Activated T-helper 1 cell treated with anti-CD3 and anti-CD28 coated beads, Interleukin-12 subunit alpha, Interleukin-12 subunit beta, Interleukin-2, Interleukin-4 antibody, amounts not matched to agents 30 ng/mL and 10 ng/mL and 1 ng/mL, durations not matched to agents 14 hours and 24 hours and 36 hours (primary cell): ENCODE measurements around the gene PRKG1. TPM values are rescaled to one million over a fixed set of nuclear protein-coding genes. Genes with fewer than 3 reads are reported as not detected.
"Not testable (repeated sequence)": the region's sequence is repeated elsewhere in the genome, so short reads cannot be mapped to it uniquely, and the experiment has no call there.

ENCODE experiments used
- DNase-seq: peaks from one replicate; pipeline ENCODE4 v3.0.0; 2021; ENCODE audit warnings: low spot score
- H3K27ac Mint-ChIP-seq: one replicate; pipeline ENCODE4 v1.8.0; 2021; ENCODE audit warnings: mild to moderate bottlenecking, mixed read lengths
- H3K27me3 Mint-ChIP-seq: one replicate; pipeline ENCODE4 v1.8.0; 2022; ENCODE audit warnings: mild to moderate bottlenecking, moderate library complexity, mixed read lengths; ENCODE audit not compliant: insufficient read depth
- H3K36me3 Mint-ChIP-seq: one replicate; pipeline ENCODE4 v1.8.0; 2021; ENCODE audit warnings: low read depth, mixed read lengths
- H3K4me1 Mint-ChIP-seq: one replicate; pipeline ENCODE4 v1.8.0; 2021; ENCODE audit warnings: low read depth, mixed read lengths
- H3K4me3 Mint-ChIP-seq: one replicate; pipeline ENCODE4 v1.8.0; 2021; ENCODE audit warnings: mild to moderate bottlenecking, moderate library complexity, mixed read lengths
- H3K9me3 Mint-ChIP-seq: one replicate; pipeline ENCODE4 v1.8.0; 2021; ENCODE audit warnings: mixed read lengths
- intact Hi-C: fragments of 100-400 bp; cut with micrococcal nuclease; formaldehyde crosslinking; loops from one replicate; pipeline ENCODE4 v1.15.1; 2024
- total RNA-seq: library from RNA; stranded (reverse); gene quantifications from 2 replicates; pipeline ENCODE4 v1.2.3, GENCODE V29; 2022

The PRKG1 gene
- total RNA-seq, 1 donor from 2014 or later = not detected

DNA sequence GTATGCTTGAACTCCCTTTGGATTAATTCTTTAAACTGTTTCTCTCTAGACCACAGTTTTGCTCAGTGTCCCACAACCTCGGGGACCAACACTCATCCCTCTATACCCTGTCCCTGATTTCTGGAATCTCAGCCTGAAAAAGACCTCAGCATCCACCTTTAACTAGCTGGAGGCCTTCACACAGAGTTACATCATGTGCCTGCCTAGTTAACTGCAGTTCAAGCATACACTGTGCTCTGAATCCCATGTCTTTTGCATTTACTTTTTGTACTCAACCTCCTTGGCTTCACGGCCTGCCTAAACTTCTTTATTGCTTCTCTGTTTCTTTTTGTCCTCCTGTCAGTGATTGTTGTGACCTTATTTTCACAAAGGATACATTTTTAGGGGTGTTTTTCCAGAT is 66.7 kb downstream of the PRKG1 start:
- no peaks in the 10 kb centered on the region for H3K36me3 Mint-ChIP-seq
- H3K4me1 Mint-ChIP-seq = no peaks in the 10 kb centered on the region
- H3K4me3 Mint-ChIP-seq = no peak overlapping the region
- no peaks in the 10 kb centered on the region for H3K9me3 Mint-ChIP-seq
- intact Hi-C loops = no loop called here
- no peak overlapping the region for H3K27ac Mint-ChIP-seq
- H3K27me3 Mint-ChIP-seq = no peaks in the 10 kb centered on the region
- no peak for DNase-seq

DNA sequence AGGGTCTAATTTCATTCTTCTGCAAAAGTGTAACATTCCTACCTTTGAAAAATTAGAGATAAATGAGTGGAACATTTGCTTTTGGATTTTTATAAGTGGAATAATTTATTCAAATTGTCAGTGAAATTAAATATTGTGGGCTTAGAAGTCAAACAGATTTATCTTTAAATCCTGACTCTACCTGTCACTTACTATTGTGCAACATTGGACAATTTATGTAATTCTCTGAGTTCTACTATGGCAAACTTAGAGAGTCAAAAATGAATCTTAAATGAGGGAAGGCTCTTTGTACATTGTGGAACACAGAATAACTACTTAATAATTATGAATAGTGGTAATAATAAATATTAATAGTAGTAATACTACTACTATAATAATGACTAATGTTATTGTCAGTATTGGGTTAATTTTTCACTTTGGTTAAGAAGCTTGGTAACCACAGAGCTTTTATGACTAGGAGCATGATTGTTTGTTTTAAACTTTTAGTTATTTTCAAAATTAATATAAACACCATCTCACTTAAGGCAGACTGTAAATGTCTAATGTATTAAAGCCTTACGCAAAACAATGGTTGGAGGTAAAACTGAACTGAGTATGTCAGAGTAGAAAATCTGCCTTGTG is 70.0 kb downstream of the PRKG1 start:
- Mint-ChIP-seq H3K4me3 (no peak overlapping the region), H3K4me1 (no peaks in the 10 kb centered on the region), H3K27me3 (no peaks in the 10 kb centered on the region), H3K27ac (no peak overlapping the region), H3K9me3 (no peaks in the 10 kb centered on the region), H3K36me3 (no peaks in the 10 kb centered on the region)
- DNase-seq = no peak
- intact Hi-C loops = no loop called here

DNA sequence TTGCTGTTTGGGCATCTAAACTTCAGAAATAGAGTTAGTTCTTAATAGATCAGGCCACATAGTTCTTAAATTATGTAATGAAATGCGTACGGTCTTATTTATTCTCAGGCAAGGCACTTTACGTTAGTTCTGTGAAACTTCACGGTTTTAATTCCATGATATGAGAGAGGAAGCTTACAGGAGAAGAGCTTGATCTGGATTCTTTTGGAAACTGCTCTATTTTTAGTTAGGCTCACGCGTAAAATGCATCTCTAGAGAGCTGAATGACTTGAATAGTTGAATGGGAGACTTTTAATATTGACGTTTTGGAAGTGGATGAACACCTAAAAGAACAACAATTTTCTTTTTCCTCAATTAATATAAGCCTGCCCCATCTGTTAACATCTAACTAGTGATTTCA is 71.1 kb downstream of the PRKG1 start:
- Mint-ChIP-seq H3K27me3 (no peaks in the 10 kb centered on the region), H3K36me3 (no peaks in the 10 kb centered on the region), H3K4me3 (no peak overlapping the region), H3K27ac (no peak overlapping the region), H3K4me1 (no peaks in the 10 kb centered on the region), H3K9me3 (no peaks in the 10 kb centered on the region)
- DNase-seq = no peak
- intact Hi-C loops = no loop called here

DNA sequence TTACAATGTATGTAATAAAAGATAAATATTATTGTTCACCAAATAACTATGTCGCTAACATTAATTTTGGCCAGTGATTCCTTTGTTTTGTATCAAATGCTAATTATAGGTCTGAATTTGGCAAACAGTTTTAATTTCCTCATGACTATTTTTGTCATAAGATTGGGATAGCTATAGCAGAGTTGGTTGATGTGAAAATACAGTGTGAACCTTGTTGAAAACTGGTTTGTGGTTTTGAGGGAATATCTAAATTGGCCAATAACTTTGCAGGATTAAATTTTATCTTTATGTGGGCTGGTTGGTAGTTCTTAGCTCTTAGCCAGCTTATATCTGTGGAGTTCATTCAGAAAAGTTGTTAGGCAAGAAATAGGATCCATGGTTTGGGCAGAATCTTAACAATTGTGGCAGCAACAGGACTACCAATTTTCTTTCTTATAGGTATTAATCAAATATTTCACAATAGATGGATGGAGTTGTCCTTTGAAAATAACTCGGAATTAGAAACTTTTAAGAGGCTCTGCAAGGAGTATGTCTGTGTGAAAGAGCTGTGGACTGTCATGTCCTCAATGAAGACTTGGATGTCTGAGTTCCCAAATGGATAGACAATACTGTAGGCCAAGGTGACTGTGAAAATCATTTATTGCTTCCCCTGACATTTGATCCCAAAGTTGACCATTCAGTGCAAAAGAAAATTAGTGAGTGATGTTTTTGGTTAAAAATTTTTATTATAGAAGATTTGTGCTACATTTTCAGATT is 73.5 kb downstream of the PRKG1 start:
- no peak overlapping the region for H3K27ac Mint-ChIP-seq
- no peaks in the 10 kb centered on the region for H3K27me3 Mint-ChIP-seq
- H3K36me3 Mint-ChIP-seq = no peaks in the 10 kb centered on the region
- no peaks in the 10 kb centered on the region for H3K9me3 Mint-ChIP-seq
- intact Hi-C loops = no loop called here
- DNase-seq = no peak
- no peak overlapping the region for H3K4me3 Mint-ChIP-seq
- no peaks in the 10 kb centered on the region for H3K4me1 Mint-ChIP-seq

DNA sequence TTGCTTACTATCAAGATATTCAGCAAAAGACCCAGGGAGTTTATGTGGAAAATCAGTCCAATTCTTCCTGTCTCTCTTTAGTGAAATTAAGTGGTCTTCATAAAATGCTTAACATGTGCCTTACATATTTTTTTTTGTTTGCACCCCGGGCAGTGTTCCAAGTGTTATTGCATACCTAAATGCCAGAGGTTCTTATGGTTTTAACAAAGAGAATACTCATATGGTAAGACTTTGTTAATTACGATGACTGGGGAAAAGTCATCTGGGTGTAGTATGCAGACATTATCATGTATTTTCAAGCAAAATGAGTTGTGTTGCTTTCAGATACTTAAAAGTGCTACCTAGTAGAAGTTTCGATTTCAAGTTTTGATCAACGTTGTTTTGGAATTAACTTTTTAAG is 82.6 kb downstream of the PRKG1 start:
- Mint-ChIP-seq H3K27me3 (no peaks in the 10 kb centered on the region), H3K9me3 (no peaks in the 10 kb centered on the region), H3K27ac (no peak overlapping the region), H3K4me3 (no peak overlapping the region), H3K4me1 (no peaks in the 10 kb centered on the region), H3K36me3 (no peaks in the 10 kb centered on the region)
- no peak for DNase-seq
- intact Hi-C loops = no loop called here

DNA sequence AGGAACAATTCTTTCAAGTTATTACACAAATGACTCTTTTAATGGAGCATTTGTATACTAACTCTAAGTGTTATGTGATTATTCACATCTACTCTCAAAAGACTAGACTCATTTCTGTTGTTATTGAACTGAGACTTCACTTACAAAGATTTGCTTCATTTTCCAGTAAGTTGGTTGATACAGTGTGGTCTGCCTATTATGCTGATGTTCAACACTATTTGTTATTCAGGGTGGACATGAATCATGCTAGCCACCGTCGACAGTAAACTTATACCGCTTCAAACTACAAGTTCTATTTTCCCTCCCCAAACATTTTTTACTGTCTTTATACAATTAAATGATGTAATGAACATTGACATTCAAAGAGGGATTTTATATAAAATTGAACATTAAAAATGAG is 84.5 kb downstream of the PRKG1 start:
- Mint-ChIP-seq H3K27me3 (no peaks in the 10 kb centered on the region), H3K4me1 (no peaks in the 10 kb centered on the region), H3K36me3 (no peaks in the 10 kb centered on the region), H3K4me3 (no peak overlapping the region), H3K27ac (no peak overlapping the region), H3K9me3 (no peaks in the 10 kb centered on the region)
- no peak for DNase-seq
- intact Hi-C loops = no loop called here

DNA sequence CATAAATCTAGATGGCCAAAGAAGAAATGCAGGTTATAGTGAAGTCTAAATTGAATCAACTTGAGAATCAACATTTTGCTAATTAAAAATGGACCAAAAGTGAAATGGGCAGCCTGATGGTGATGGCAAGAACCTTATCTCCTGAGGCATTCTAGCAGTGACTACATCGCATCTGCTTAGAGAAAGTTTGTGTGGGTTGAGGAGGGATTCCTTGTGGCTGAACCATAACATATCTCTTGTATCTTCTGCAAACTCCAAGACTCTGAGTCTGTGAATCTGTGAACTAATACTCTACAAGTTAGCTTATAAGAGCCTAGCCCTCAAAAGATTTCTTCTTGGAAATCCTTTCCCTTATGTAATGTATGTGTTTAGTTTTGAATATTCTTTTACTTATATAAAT is 85.6 kb downstream of the PRKG1 start:
- intact Hi-C loops = no loop called here
- Mint-ChIP-seq H3K9me3 (no peaks in the 10 kb centered on the region), H3K27ac (no peak overlapping the region), H3K4me3 (no peak overlapping the region), H3K36me3 (no peaks in the 10 kb centered on the region), H3K4me1 (no peaks in the 10 kb centered on the region), H3K27me3 (no peaks in the 10 kb centered on the region)
- no peak for DNase-seq

DNA sequence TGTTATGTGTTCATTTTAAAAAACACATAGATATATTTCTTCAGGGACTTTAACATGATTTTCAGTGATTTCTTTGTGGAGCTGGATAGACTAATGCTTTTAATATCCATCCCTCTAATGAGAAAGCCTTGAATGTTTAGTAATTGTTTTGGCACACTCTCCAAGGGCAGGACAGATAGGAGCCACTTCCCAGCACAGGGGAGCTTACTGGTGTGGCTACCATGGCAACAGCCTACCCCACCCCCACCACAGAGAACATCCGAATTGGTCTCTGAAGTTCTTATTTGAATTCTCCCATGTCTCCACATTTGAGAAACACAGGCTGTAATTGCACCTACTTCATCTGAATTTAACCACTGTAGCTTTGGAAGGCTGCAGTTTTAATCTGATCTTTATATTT is 87.7 kb downstream of the PRKG1 start:
- no peak overlapping the region for H3K27ac Mint-ChIP-seq
- no peaks in the 10 kb centered on the region for H3K4me1 Mint-ChIP-seq
- intact Hi-C loops = no loop called here
- DNase-seq = no peak
- no peaks in the 10 kb centered on the region for H3K27me3 Mint-ChIP-seq
- no peak overlapping the region for H3K4me3 Mint-ChIP-seq
- H3K36me3 Mint-ChIP-seq = no peaks in the 10 kb centered on the region
- no peaks in the 10 kb centered on the region for H3K9me3 Mint-ChIP-seq

DNA sequence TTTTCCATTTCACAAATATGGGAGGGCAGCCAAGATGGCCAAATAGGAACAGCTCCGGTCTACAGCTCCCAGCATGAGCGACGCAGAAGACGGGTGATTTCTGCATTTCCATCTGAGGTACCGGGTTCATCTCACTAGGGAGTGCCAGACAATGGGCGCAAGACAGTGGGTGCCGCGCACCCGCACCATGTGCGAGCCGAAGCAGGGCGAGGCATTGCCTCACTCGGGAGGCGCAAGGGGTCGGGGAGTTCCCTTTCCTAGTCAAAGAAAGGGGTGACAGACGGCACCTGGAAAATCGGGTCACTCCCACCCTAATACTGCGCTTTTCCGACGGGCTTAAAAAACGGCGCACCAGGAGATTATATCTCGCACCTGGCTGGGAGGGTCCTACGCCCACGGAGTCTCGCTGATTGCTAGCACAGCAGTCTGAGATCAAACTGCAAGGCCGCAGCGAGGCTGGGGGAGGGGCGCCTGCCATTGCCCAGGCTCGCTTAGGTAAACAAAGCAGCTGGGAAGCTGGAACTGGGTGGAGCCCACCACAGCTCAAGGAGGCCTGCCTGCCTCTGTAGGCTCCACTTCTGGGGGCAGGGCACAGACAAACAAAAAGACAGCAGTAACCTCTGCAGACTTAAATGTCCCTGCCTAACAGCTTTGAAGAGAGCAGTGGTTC is 89.2 kb downstream of the PRKG1 start:
- DNase-seq, H3K27me3 Mint-ChIP-seq, H3K9me3 Mint-ChIP-seq, H3K4me1 Mint-ChIP-seq, H3K27ac Mint-ChIP-seq, intact Hi-C loops, H3K4me3 Mint-ChIP-seq, H3K36me3 Mint-ChIP-seq: not testable (repeated sequence)

DNA sequence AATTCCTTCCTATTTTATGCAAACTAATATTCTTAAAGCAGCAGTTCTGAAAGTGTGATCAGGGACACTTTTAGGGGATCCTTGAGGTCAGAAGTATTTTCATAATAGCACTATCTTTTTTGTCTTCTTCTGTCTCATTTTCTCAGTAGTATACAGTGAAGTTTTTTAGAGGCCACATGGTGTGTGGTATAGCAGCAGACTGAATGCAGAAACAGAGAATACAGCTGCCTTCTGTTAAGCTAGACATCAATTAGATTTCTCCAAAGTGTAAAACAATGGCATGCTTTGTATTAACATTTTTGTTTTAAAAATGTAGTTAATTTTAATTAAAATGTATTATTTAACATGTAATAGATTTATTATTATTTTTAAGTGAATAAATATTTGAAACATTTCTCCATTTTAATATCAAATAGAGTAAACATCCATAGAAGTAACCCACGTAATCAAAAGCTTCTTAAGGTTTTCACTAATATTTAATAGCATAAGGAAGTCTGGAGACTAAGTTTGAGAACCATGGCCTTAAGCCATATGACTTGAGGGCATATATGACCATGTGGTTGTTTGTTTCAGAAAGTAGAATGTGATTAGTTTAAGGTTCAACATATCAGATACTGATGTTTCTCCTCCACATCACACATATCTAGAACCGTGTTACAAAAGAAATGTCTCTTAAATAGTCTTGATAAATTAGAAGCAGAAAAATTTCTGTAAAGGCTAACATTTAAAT is 94.0 kb downstream of the PRKG1 start:
- no peaks in the 10 kb centered on the region for H3K36me3 Mint-ChIP-seq
- no peaks in the 10 kb centered on the region for H3K4me1 Mint-ChIP-seq
- intact Hi-C loops = no loop called here
- no peaks in the 10 kb centered on the region for H3K27me3 Mint-ChIP-seq
- no peak overlapping the region for H3K4me3 Mint-ChIP-seq
- no peak overlapping the region for H3K27ac Mint-ChIP-seq
- no peak for DNase-seq
- H3K9me3 Mint-ChIP-seq = no peaks in the 10 kb centered on the region

DNA sequence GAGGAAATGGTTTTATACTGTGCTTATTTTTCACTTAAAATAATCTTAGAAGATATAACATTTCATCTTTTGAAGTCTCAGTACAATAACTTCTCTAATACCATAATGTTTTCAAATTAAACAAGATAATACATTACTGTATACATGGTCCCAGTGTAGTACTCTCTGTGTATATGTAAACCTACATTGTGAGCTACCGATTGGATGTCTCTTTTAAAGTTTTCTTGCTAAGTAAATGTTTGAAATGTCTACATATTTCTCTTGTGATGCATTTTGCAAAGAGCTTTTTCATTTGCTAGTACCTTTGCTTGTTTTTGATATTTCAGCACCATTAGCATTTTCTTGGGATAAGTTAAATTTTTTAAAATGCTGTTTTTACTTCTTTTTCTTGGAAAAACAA is 94.8 kb downstream of the PRKG1 start:
- H3K27me3 Mint-ChIP-seq = no peaks in the 10 kb centered on the region
- no peak for DNase-seq
- H3K4me3 Mint-ChIP-seq = no peak overlapping the region
- H3K36me3 Mint-ChIP-seq = no peaks in the 10 kb centered on the region
- no peaks in the 10 kb centered on the region for H3K9me3 Mint-ChIP-seq
- no peaks in the 10 kb centered on the region for H3K4me1 Mint-ChIP-seq
- H3K27ac Mint-ChIP-seq = no peak overlapping the region
- intact Hi-C loops = no loop called here

DNA sequence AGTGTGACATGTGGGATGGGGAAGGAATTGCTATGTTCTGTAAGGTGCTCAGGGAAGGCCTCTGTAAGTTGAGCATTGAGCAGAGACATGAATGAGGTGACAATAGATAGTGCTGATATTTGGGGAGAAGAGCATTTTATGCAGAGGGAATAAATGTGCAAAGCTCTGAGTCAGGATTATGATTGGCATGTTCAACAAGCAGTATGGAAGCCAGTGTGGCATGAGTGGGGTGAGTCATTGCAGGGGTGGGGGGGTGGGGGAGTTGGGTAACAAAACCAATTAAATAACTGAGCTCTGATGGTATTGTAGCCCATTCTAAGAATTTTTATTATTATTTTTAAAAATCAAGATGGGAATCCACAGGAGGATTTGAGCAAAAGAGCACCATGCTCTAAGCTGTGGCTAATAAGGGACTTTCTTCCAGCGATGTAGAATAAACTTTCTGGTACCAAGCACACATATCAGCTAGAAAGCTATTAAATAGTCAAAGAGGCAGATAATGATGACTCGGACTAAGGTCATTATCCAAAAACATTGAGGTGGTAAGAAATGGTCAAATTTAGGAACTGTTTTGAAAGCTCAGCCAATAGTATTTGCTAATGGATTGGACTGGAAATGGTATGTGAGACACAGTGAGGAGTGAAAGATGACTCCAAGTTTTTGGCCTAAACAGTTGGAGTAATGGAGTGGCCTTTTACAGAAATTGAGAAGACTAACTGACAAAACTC is 96.4 kb downstream of the PRKG1 start:
- H3K9me3 Mint-ChIP-seq = no peaks in the 10 kb centered on the region
- intact Hi-C loops = no loop called here

More for the DNA sequence above, 96.4 kb downstream of the PRKG1 start:
- H3K4me3 Mint-ChIP-seq = no peak overlapping the region
- no peaks in the 10 kb centered on the region for H3K36me3 Mint-ChIP-seq
- H3K27me3 Mint-ChIP-seq = no peaks in the 10 kb centered on the region
- no peaks in the 10 kb centered on the region for H3K4me1 Mint-ChIP-seq
- no peak for DNase-seq
- no peak overlapping the region for H3K27ac Mint-ChIP-seq
